ENCODE measurements around the gene LY6G6C. TPM values are rescaled to one million over a fixed set of nuclear protein-coding genes. Genes with fewer than 3 reads are reported as not detected.

Gene LY6G6C
- total and polyA plus RNA-seq, 4 experiments from 2014 or later, result not detected

DNA sequence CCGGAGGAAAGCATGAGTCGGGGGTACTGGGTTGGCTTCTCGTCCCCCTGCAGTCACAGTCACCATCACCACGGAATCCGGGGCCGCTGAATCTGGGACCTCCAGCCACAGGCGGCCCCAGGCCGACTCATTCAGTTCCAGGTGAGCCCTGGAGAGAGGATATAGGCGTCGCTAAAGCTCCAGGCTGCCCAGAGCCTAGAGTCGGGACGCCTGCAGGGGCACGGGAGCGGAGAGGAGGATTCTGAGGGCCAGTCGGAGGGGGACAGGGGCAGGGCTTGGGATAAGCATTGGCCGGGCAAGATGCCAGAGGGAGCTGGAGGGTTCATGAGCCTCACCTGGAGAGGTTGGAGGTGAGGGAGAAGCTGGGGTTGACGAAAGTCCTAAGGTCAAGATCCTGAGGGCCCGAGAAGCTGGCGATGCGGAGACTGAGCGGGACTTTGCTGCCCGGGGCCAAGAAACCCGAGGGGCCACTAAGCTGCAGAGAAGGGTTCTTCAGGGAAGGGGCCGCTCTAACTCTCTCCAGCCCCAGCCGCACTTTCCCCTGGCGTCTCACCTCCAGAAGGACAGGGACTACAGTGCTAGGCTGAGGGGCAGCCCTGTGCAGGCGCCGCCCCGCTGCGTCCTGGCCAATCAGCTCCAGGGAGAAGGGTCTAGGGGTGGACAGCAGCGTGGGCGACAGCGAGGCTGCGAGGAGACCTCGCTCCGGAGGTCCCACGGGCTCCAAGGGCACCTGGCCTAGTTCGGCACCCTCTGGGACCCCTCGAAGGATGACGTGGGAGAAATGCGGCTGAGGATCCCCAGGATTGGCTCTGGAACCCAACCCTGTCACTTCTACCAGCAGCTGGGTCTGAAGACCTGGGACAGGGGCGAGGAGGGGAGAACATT lies 44.6 kb upstream of the LY6G6C start:
- H3K27me3 ChIP-seq (ENCODE audit: insufficient read depth, low read length), result no peaks in the 10 kb centered on the region
- ChIA-PET POLR2A (ENCODE audit: partially characterized antibody) (no interaction called here), CTCF (ENCODE audit: partially characterized antibody) (interaction anchor here (0.9 kb wide), 1 partner anchor 36 kb away, joined by 3 read pairs; no protein-coding TSS in a partner anchor)
- Mint-ChIP-seq H3K4me3 (no peak overlapping the region), H3K4me1 (peaks cover 6 to 18% (median 12%) of the 10 kb centered on the region in 4 donors), H3K9me3 (no peaks in the 10 kb centered on the region), H3K27ac (no peak overlapping the region), H3K27me3 (no peaks in the 10 kb centered on the region), H3K36me3 (peaks cover 2 to 3% of the 10 kb centered on the region in 2 donors)
- H3K27ac ChIP-seq (ENCODE audit: low read depth, low read length), result no peak overlapping the region
- intact Hi-C loops (cut with micrococcal nuclease), result no loop called here
- DNase-seq, result no peak
- no peak overlapping the region for H3K4me3 ChIP-seq (ENCODE audit: low read length in 2 of 2)
- H3K4me1 ChIP-seq (ENCODE audit: insufficient read depth, low read length), result peaks cover 11% of the 10 kb centered on the region
- H3K9me3 ChIP-seq (ENCODE audit: control insufficient read depth in 1 of 2, low read length in 2 of 2), result no peaks in the 10 kb centered on the region
- H3K36me3 ChIP-seq (ENCODE audit: insufficient read depth, low read length), result no peaks in the 10 kb centered on the region

DNA sequence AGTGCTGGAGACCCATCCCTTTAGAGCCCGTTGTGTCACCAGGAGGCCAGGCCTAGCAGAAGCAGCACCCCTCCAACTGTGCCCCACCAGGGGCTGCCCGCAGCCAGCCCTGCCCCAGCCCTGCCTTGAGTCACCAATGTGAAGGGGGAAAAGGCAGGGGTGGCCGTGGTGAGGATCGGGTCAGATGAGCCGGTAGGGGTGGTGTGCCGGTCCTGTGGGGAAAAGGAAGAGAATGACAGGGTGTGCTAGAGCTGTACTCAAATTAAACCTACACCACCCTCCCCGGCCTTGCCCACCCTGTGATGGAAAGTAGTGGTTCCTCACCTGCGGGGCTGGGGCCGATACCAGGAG lies 44.0 kb upstream of the LY6G6C start:
- H3K27ac Mint-ChIP-seq, result no peak overlapping the region
- H3K36me3 Mint-ChIP-seq, result peaks cover 3 to 5% of the 10 kb centered on the region in 2 donors
- H3K4me3 ChIP-seq (ENCODE audit: low read length in 2 of 2), result no peak overlapping the region
- H3K4me3 Mint-ChIP-seq, result no peak overlapping the region
- no peaks in the 10 kb centered on the region for H3K9me3 Mint-ChIP-seq
- H3K27me3 ChIP-seq (ENCODE audit: insufficient read depth, low read length), result no peaks in the 10 kb centered on the region
- peaks cover 5% of the 10 kb centered on the region for H3K4me1 ChIP-seq (ENCODE audit: insufficient read depth, low read length)
- no peaks in the 10 kb centered on the region for H3K36me3 ChIP-seq (ENCODE audit: insufficient read depth, low read length)
- no peak for DNase-seq
- ChIA-PET CTCF (ENCODE audit: partially characterized antibody) (no interaction called here), POLR2A (ENCODE audit: partially characterized antibody) (no interaction called here)
- no peak overlapping the region for H3K27ac ChIP-seq (ENCODE audit: low read depth, low read length)
- intact Hi-C loops (cut with micrococcal nuclease), result no loop called here
- peaks cover 4 to 13% (median 10%) of the 10 kb centered on the region in 4 donors for H3K4me1 Mint-ChIP-seq
- no peaks in the 10 kb centered on the region for H3K27me3 Mint-ChIP-seq
- H3K9me3 ChIP-seq (ENCODE audit: control insufficient read depth in 1 of 2, low read length in 2 of 2), result no peaks in the 10 kb centered on the region

DNA sequence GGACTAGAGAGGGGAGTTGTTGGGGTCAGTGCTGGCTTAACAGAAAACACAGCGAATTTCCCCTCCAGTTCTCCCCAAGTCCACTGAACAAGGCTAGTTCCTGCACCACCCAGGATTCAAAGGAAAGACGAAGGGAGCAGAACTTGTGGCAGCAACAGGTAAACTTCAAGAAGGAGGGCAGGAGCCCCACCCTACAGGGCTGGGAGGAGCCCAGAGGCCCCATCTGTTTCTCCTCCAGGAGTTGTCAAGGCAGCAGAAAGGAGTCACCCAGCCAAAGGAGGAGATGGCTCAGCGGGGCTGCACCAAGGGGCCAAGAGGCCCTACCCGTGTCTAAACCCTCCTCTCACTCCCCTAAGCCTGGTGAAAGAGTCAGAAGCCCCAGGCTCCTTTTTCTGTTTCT lies 42.7 kb upstream of the LY6G6C start:
- H3K4me3 ChIP-seq (ENCODE audit: low read length in 2 of 2), result no peak overlapping the region
- ChIA-PET CTCF (ENCODE audit: partially characterized antibody) (no interaction called here), POLR2A (ENCODE audit: partially characterized antibody) (no interaction called here)
- peaks cover 5 to 7% of the 10 kb centered on the region in 2 donors for H3K36me3 Mint-ChIP-seq
- intact Hi-C loops (cut with micrococcal nuclease), result no loop called here
- H3K9me3 ChIP-seq (ENCODE audit: control insufficient read depth in 1 of 2, low read length in 2 of 2), result no peaks in the 10 kb centered on the region
- no peak overlapping the region for H3K27ac Mint-ChIP-seq
- no peaks in the 10 kb centered on the region for H3K36me3 ChIP-seq (ENCODE audit: insufficient read depth, low read length)
- no peaks in the 10 kb centered on the region for H3K4me1 ChIP-seq (ENCODE audit: insufficient read depth, low read length)
- no peaks in the 10 kb centered on the region for H3K27me3 Mint-ChIP-seq
- DNase-seq, result no peak
- H3K27ac ChIP-seq (ENCODE audit: low read depth, low read length), result no peak overlapping the region
- H3K4me1 Mint-ChIP-seq, result peaks cover 0 to 5% (median 3%) of the 10 kb centered on the region in 4 donors
- H3K27me3 ChIP-seq (ENCODE audit: insufficient read depth, low read length), result no peaks in the 10 kb centered on the region
- no peaks in the 10 kb centered on the region for H3K9me3 Mint-ChIP-seq
- H3K4me3 Mint-ChIP-seq, result no peak overlapping the region

DNA sequence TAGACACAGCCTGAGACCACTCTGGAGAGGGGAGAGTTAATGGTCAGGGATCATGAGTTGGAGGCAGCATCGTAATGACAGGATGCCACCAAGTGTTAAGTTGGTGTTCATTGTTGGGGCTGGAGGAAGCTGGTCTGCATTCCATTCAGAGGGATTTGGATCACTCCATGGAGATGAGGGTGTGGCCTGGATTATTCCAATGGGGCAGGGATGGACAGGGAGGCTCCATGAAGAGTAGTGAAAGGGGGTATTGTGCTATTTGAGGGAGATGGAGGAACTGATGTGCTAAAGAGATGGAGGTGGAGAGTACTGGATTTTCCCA lies 42.0 kb upstream of the LY6G6C start:
- ChIA-PET POLR2A (ENCODE audit: partially characterized antibody) (no interaction called here), CTCF (ENCODE audit: partially characterized antibody) (no interaction called here)
- Mint-ChIP-seq H3K9me3 (no peaks in the 10 kb centered on the region), H3K4me3 (no peak overlapping the region), H3K27me3 (no peaks in the 10 kb centered on the region), H3K36me3 (peaks cover 5 to 11% of the 10 kb centered on the region in 2 donors), H3K4me1 (peaks cover 0 to 5% (median 3%) of the 10 kb centered on the region in 4 donors), H3K27ac (peak overlapping the region in 2 of 7 donors; percentile 53 to 70)
- no peaks in the 10 kb centered on the region for H3K4me1 ChIP-seq (ENCODE audit: insufficient read depth, low read length)
- H3K27ac ChIP-seq (ENCODE audit: low read depth, low read length), result no peak overlapping the region
- intact Hi-C loops (cut with micrococcal nuclease), result no loop called here
- no peak for DNase-seq
- H3K4me3 ChIP-seq (ENCODE audit: low read length in 2 of 2), result no peak overlapping the region
- no peaks in the 10 kb centered on the region for H3K9me3 ChIP-seq (ENCODE audit: control insufficient read depth in 1 of 2, low read length in 2 of 2)
- H3K36me3 ChIP-seq (ENCODE audit: insufficient read depth, low read length), result no peaks in the 10 kb centered on the region
- no peaks in the 10 kb centered on the region for H3K27me3 ChIP-seq (ENCODE audit: insufficient read depth, low read length)

DNA sequence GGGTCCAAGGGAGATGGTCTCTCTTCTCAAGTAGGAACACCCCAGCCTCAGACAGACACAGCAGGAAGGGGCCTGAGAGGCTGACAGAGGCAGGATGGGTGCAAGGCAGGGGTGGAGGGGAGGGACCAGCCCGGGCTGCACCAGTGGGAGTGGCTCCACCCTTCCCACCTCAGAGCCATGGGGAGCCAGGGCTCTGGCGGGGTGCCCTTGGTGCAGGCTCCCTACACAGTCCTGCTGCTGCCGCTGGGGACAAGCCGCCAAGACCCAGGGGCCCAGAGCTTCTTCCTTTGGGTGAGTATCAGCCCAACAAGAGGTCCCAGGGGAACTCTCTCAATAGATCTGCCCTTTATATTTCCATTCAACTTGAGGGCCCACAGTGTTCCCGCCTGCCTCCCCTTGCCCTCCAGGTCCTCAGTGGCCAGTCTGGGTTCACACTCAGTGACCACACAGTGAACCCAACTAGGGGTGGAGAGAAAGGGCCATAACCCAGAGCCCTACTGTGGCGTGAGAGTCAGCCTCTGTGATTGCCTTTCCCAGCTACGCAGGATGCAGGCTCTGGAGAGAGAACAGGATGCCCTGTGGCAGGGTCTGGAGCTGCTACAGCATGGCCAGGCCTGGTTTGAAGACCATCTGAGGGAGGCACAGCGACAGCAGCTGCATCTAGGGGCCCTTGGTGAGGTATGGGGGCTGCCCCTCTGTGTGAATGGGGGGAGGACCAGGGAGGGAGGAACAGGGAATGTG lies 41.5 kb upstream of the LY6G6C start:
- CTCF ChIA-PET (ENCODE audit: partially characterized antibody), result no interaction called here
- peak overlapping the region in 1 of 7 donors; percentile 12 for H3K27ac Mint-ChIP-seq
- POLR2A ChIA-PET (ENCODE audit: partially characterized antibody), result no interaction called here

DNA sequence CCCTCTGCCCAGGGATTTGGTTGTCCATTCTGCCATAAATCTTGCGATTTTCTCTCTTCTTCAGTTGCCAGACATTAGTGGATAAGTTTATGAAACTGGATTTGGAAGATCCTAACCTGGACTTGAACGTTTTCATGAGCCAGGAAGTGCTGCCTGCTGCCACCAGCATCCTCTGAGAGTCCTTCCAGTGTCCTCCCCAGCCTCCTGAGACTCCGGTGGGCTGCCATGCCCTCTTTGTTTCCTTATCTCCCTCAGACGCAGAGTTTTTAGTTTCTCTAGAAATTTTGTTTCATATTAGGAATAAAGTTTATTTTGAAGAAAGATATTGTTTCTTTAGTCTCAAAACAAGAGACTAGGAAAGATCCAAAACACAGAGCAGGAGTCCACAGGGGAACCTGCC lies 40.8 kb upstream of the LY6G6C start, which contains the start of gene SAPCD1:
Gene SAPCD1, plus strand, starts transcription at position 301 of the 400 bp plus-strand sequence. CDS start 399 bp downstream, outside the sequence.
- H3K36me3 ChIP-seq (ENCODE audit: insufficient read depth, low read length), result no peaks in the 10 kb centered on the region
- Mint-ChIP-seq H3K4me1 (peaks cover 0 to 5% (median 3%) of the 10 kb centered on the region in 4 donors), H3K27me3 (no peaks in the 10 kb centered on the region), H3K27ac (peak within 1 kb of the TSS in 3 of 7 donors; percentile 12 to 55 (median 32)), H3K4me3 (no peak within 1 kb of the TSS), H3K9me3 (no peaks in the 10 kb centered on the region), H3K36me3 (peaks cover 5 to 11% of the 10 kb centered on the region in 2 donors)
- H3K27ac ChIP-seq (ENCODE audit: low read depth, low read length), result no peak within 1 kb of the TSS
- POLR2A ChIA-PET (ENCODE audit: partially characterized antibody), result no interaction called here
- CTCF ChIA-PET (ENCODE audit: partially characterized antibody), result no interaction called here
- H3K9me3 ChIP-seq (ENCODE audit: control insufficient read depth in 1 of 2, low read length in 2 of 2), result no peaks in the 10 kb centered on the region
- intact Hi-C loops (cut with micrococcal nuclease), result no loop called here
- H3K4me1 ChIP-seq (ENCODE audit: insufficient read depth, low read length), result no peaks in the 10 kb centered on the region
- no peaks in the 10 kb centered on the region for H3K27me3 ChIP-seq (ENCODE audit: insufficient read depth, low read length)
- DNase-seq, result no peak
- H3K4me3 ChIP-seq (ENCODE audit: low read length in 2 of 2), result no peak within 1 kb of the TSS

More for the DNA sequence above, 41.5 kb upstream of the LY6G6C start:
- H3K4me1 ChIP-seq (ENCODE audit: insufficient read depth, low read length), result no peaks in the 10 kb centered on the region
- DNase-seq, result no peak
- H3K4me3 ChIP-seq (ENCODE audit: low read length in 2 of 2), result no peak overlapping the region
- Mint-ChIP-seq H3K27me3 (no peaks in the 10 kb centered on the region), H3K9me3 (no peaks in the 10 kb centered on the region), H3K36me3 (peaks cover 5 to 11% of the 10 kb centered on the region in 2 donors), H3K4me3 (no peak overlapping the region), H3K4me1 (peaks cover 0 to 5% (median 3%) of the 10 kb centered on the region in 4 donors)
- H3K36me3 ChIP-seq (ENCODE audit: insufficient read depth, low read length), result no peaks in the 10 kb centered on the region
- H3K9me3 ChIP-seq (ENCODE audit: control insufficient read depth in 1 of 2, low read length in 2 of 2), result no peaks in the 10 kb centered on the region
- H3K27ac ChIP-seq (ENCODE audit: low read depth, low read length), result no peak overlapping the region
- intact Hi-C loops (cut with micrococcal nuclease), result no loop called here
- H3K27me3 ChIP-seq (ENCODE audit: insufficient read depth, low read length), result no peaks in the 10 kb centered on the region

DNA sequence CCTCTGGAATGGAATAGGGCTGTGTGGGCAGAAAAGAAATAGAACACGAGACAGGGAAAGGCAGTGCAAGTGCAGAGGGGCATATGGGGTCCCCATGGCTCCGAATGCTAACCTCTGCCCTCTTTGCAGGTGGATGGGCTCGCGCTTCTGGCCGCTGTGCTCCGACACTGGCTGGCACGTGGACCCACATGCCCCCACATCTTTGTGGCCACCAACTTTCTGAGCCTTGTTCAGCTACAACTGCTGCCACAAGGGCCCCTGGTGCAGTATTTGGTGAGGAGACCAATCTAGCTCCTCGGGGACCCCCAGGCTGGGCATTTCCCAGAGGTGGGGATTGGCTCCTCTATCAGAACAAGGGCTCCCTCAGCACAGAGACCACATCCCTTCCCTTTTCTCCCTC lies 39.8 kb upstream of the LY6G6C start:
- Mint-ChIP-seq H3K36me3 (peaks cover 5 to 11% of the 10 kb centered on the region in 2 donors), H3K4me3 (no peak overlapping the region), H3K27ac (peak overlapping the region in 1 of 7 donors; percentile 35), H3K9me3 (no peaks in the 10 kb centered on the region), H3K4me1 (peaks cover 0 to 5% (median 3%) of the 10 kb centered on the region in 4 donors), H3K27me3 (no peaks in the 10 kb centered on the region)
- Histone ChIP-seq H3K9me3 (ENCODE audit: control insufficient read depth in 1 of 2, low read length in 2 of 2) (no peaks in the 10 kb centered on the region), H3K4me1 (ENCODE audit: insufficient read depth, low read length) (no peaks in the 10 kb centered on the region), H3K27ac (ENCODE audit: low read depth, low read length) (no peak overlapping the region), H3K4me3 (ENCODE audit: low read length in 2 of 2) (no peak overlapping the region), H3K27me3 (ENCODE audit: insufficient read depth, low read length) (no peaks in the 10 kb centered on the region), H3K36me3 (ENCODE audit: insufficient read depth, low read length) (no peaks in the 10 kb centered on the region)
- POLR2A ChIA-PET (ENCODE audit: partially characterized antibody), result no interaction called here
- intact Hi-C loops (cut with micrococcal nuclease), result no loop called here
- CTCF ChIA-PET (ENCODE audit: partially characterized antibody), result no interaction called here
- DNase-seq, result no peak
